H1 (cell line): ENCODE measurements around the gene ALG9. TPM values are rescaled to one million over a fixed set of nuclear protein-coding genes. Genes with fewer than 3 reads are reported as not detected.

Experiments
- CHD1 ChIP-seq: IDR thresholded peaks from 2 replicates; pipeline ENCODE4 v1.6.1; 2012; ENCODE audit warnings: low read depth, low read length, improper control_type of control experiment
- GABPA ChIP-seq: IDR thresholded peaks from 2 replicates; pipeline ENCODE4 v1.6.1; 2011; ENCODE audit warnings: mild to moderate bottlenecking, low read length, moderate library complexity, borderline replicate concordance; ENCODE audit not compliant: insufficient read depth
- HDAC2 ChIP-seq, 2 experiments: fragments of 300-600 bp in 1 of 2; sonication (generic) in 1 of 2; IDR thresholded peaks; 2 replicates each; pipeline ENCODE4 v1.6.1; 2011 to 2012; ENCODE audit warnings: low read depth in 2 of 2, low read length in 2 of 2, mild to moderate bottlenecking in 2 of 2, moderate library complexity in 2 of 2, borderline replicate concordance in 1 of 2, inconsistent platforms in 1 of 2
- KDM5A ChIP-seq: fragments of 200-600 bp; IDR thresholded peaks from 2 replicates; pipeline ENCODE4 v1.7.1; 2012; ENCODE audit warnings: mild to moderate bottlenecking, low read length, inconsistent platforms, mixed read lengths
- NRF1 ChIP-seq: IDR thresholded peaks from 2 replicates; pipeline ENCODE4 v1.6.1; 2011; ENCODE audit warnings: mild to moderate bottlenecking, low read depth, low read length, improper control_type of control experiment
- polyA plus RNA-seq, 7 experiments: library from polyadenylated mRNA; depleted of rRNA in 3 of 7; stranded (reverse) in 5 of 7; unstranded in 2 of 7; fragments of >200 nt in 5 of 7; fragments of 200-250 nt in 2 of 7; gene quantifications; 1 replicate in 5 of 7; 2 replicates in 1 of 7; 4 replicates in 1 of 7; pipeline versions ENCODE4 v1.2.1 to v1.2.3, GENCODE V29; 2011 to 2013; ENCODE audit warnings: missing spikeins in 2 of 7, mixed read lengths in 2 of 7
- total RNA-seq: library from RNA; stranded (reverse); fragmentation: NEBNext Ultra II Directional; extraction: Animal tissue kit (Norgen Biotek cat#: 25700); gene quantifications from 2 replicates; pipeline ENCODE4 v1.2.1, GENCODE V29; 2021
- TF ChIP-seq, protein P1 (sequence below): fragments of 300-600 bp; sonication (generic); IDR thresholded peaks from 2 replicates; pipeline ENCODE4 v1.7.1; 2012; ENCODE audit warnings: low read length, moderate library complexity, mild to moderate bottlenecking, inconsistent platforms; ENCODE audit not compliant: insufficient replicate concordance
- TF ChIP-seq, protein P2 (sequence below): IDR thresholded peaks from 2 replicates; pipeline ENCODE4 v1.6.1; 2012; ENCODE audit warnings: inconsistent platforms
- TF ChIP-seq, protein P3 (sequence below): IDR thresholded peaks from 2 replicates; pipeline ENCODE4 v1.6.1; 2012; ENCODE audit warnings: low read length, inconsistent platforms

Gene ALG9
- total and polyA plus RNA-seq, 2 of the 8 experiments (the other 6 are each of a cell fraction or from before 2014, with no cell fraction given) = 23.5 to 24.5 TPM

DNA sequence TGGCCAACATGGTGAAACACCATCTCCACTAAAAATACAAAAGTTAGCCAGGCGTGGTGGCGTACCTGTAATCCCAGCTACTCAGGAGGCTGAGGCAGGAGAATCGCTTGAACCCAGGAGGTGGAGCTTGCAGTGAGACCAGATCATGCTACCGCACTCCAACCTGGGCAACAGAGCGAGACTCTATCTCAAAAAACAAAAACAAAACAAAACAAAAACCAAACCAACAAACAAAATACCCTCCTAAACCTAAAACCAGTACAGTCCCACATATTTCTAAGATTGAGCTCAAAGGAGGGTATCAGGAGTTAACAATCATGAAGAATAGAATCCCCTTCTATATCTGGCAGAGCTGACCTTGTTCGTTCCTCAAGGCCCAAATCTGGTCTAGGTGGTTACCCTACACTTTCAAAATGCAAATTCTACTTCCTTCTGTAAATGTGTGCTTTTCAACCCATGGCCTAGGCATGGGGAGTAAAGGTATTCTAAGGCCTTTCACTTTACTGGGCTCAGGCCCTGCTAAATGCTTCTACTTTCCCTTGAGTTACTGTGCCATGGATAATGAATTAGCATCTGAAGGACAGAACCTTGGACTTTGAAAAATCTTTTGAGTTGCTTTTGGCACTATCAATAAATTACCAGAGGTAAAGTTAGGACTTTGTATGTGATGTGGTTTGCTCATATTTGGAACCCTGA is 94.8 kb downstream of the ALG9 start (continued):
- TF ChIP-seq GABPA (no peak), HDAC2 (IDR thresholded peaks at IDR 0.05; ENCODE audit: borderline replicate concordance in 1 of 2, low read depth in 2 of 2, low read length in 2 of 2) (no peak), KDM5A (no peak), CHD1 (no peak), NRF1 (no peak)
- TF ChIP-seq, protein P1, sequence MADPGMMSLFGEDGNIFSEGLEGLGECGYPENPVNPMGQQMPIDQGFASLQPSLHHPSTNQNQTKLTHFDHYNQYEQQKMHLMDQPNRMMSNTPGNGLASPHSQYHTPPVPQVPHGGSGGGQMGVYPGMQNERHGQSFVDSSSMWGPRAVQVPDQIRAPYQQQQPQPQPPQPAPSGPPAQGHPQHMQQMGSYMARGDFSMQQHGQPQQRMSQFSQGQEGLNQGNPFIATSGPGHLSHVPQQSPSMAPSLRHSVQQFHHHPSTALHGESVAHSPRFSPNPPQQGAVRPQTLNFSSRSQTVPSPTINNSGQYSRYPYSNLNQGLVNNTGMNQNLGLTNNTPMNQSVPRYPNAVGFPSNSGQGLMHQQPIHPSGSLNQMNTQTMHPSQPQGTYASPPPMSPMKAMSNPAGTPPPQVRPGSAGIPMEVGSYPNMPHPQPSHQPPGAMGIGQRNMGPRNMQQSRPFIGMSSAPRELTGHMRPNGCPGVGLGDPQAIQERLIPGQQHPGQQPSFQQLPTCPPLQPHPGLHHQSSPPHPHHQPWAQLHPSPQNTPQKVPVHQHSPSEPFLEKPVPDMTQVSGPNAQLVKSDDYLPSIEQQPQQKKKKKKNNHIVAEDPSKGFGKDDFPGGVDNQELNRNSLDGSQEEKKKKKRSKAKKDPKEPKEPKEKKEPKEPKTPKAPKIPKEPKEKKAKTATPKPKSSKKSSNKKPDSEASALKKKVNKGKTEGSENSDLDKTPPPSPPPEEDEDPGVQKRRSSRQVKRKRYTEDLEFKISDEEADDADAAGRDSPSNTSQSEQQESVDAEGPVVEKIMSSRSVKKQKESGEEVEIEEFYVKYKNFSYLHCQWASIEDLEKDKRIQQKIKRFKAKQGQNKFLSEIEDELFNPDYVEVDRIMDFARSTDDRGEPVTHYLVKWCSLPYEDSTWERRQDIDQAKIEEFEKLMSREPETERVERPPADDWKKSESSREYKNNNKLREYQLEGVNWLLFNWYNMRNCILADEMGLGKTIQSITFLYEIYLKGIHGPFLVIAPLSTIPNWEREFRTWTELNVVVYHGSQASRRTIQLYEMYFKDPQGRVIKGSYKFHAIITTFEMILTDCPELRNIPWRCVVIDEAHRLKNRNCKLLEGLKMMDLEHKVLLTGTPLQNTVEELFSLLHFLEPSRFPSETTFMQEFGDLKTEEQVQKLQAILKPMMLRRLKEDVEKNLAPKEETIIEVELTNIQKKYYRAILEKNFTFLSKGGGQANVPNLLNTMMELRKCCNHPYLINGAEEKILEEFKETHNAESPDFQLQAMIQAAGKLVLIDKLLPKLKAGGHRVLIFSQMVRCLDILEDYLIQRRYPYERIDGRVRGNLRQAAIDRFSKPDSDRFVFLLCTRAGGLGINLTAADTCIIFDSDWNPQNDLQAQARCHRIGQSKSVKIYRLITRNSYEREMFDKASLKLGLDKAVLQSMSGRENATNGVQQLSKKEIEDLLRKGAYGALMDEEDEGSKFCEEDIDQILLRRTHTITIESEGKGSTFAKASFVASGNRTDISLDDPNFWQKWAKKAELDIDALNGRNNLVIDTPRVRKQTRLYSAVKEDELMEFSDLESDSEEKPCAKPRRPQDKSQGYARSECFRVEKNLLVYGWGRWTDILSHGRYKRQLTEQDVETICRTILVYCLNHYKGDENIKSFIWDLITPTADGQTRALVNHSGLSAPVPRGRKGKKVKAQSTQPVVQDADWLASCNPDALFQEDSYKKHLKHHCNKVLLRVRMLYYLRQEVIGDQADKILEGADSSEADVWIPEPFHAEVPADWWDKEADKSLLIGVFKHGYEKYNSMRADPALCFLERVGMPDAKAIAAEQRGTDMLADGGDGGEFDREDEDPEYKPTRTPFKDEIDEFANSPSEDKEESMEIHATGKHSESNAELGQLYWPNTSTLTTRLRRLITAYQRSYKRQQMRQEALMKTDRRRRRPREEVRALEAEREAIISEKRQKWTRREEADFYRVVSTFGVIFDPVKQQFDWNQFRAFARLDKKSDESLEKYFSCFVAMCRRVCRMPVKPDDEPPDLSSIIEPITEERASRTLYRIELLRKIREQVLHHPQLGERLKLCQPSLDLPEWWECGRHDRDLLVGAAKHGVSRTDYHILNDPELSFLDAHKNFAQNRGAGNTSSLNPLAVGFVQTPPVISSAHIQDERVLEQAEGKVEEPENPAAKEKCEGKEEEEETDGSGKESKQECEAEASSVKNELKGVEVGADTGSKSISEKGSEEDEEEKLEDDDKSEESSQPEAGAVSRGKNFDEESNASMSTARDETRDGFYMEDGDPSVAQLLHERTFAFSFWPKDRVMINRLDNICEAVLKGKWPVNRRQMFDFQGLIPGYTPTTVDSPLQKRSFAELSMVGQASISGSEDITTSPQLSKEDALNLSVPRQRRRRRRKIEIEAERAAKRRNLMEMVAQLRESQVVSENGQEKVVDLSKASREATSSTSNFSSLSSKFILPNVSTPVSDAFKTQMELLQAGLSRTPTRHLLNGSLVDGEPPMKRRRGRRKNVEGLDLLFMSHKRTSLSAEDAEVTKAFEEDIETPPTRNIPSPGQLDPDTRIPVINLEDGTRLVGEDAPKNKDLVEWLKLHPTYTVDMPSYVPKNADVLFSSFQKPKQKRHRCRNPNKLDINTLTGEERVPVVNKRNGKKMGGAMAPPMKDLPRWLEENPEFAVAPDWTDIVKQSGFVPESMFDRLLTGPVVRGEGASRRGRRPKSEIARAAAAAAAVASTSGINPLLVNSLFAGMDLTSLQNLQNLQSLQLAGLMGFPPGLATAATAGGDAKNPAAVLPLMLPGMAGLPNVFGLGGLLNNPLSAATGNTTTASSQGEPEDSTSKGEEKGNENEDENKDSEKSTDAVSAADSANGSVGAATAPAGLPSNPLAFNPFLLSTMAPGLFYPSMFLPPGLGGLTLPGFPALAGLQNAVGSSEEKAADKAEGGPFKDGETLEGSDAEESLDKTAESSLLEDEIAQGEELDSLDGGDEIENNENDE = no peak
- TF ChIP-seq, protein P2, sequence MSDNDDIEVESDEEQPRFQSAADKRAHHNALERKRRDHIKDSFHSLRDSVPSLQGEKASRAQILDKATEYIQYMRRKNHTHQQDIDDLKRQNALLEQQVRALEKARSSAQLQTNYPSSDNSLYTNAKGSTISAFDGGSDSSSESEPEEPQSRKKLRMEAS = no peak
- TF ChIP-seq, protein P3, sequence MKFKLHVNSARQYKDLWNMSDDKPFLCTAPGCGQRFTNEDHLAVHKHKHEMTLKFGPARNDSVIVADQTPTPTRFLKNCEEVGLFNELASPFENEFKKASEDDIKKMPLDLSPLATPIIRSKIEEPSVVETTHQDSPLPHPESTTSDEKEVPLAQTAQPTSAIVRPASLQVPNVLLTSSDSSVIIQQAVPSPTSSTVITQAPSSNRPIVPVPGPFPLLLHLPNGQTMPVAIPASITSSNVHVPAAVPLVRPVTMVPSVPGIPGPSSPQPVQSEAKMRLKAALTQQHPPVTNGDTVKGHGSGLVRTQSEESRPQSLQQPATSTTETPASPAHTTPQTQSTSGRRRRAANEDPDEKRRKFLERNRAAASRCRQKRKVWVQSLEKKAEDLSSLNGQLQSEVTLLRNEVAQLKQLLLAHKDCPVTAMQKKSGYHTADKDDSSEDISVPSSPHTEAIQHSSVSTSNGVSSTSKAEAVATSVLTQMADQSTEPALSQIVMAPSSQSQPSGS = no peak
